GM12878 (cell line): ENCODE results near the gene ADCK1. TPM values are rescaled to one million over a fixed set of nuclear protein-coding genes. Genes with fewer than 3 reads are reported as not detected.

ENCODE experiments used
- ATAC-seq: fragments of 200-7000 bp; cut with Tn5 transposase; 3 replicates; pipeline ENCODE4 v1.9.1; 2020; ENCODE audit warnings: mild to moderate bottlenecking, moderate library complexity
- BruUV-seq: library from RNA; stranded (reverse); fragments of 400-500 nt; replicated peaks from 2 replicates; lab custom pipeline; 2021; lab: Mats Ljungman, UMichigan
- CTCF ChIA-PET: fragments of 300-600 bp; sonication (Branson Sonifier 250); formaldehyde crosslinking; extraction: SDS; loops from one replicate; lab custom pipeline; 2021; ENCODE audit warnings: inconsistent platforms; lab: Yijun Ruan, JAX
- POLR2A ChIA-PET: fragments of 350-600 bp; formaldehyde crosslinking; extraction: SDS; loops from one replicate; lab custom pipeline; 2021; ENCODE audit warnings: inconsistent platforms; lab: Charles Lee
- RAD21 ChIA-PET: fragments of 300-600 bp; sonication (Branson Sonifier 250); formaldehyde crosslinking; loops from one replicate; lab custom pipeline; 2023; ENCODE audit warnings: antibody characterized with exemption; ENCODE audit not compliant: unreplicated experiment; lab: Charles Lee
- SMC1A ChIA-PET: fragments of 300-600 bp; sonication (Branson Sonifier 250); formaldehyde crosslinking; loops from one replicate; lab custom pipeline; 2023; ENCODE audit not compliant: unreplicated experiment, uncharacterized antibody; lab: Charles Lee
- DNase-seq: peaks from one replicate; pipeline ENCODE4 v3.0.0-alpha.2; 2011; ENCODE audit warnings: low read depth, low spot score
- FAIRE-seq: peaks from 3 replicates; lab custom pipeline; 2011; peaks lifted over from hg19 to GRCh38; lab: Jason Lieb, UNC
- H2AFZ ChIP-seq: 2 replicates; pipeline ENCODE4 v1.6.0; 2011; ENCODE audit warnings: low read depth, low read length, control low read depth; ENCODE audit not compliant: control insufficient read depth
- H3K27ac ChIP-seq: 2 replicates; pipeline ENCODE4 v1.5.1; 2011; ENCODE audit warnings: control low read depth; ENCODE audit not compliant: control insufficient read depth, insufficient read depth
- H3K27me3 ChIP-seq, 2 experiments: replicated peaks in 1 of 2; 2 replicates each; pipeline versions ENCODE4 v1.6.0 to v1.6.1; 2011; ENCODE audit warnings: low read length in 1 of 2; ENCODE audit not compliant: control insufficient read depth in 2 of 2, insufficient read depth in 2 of 2
- H3K36me3 ChIP-seq, 2 experiments: 2 replicates each; pipeline ENCODE4 v1.5.1; 2011; ENCODE audit warnings: low read length in 1 of 2; ENCODE audit not compliant: control insufficient read depth in 2 of 2, insufficient read depth in 2 of 2
- H3K4me1 ChIP-seq: 2 replicates; pipeline ENCODE4 v1.6.1; 2011; ENCODE audit warnings: mild to moderate bottlenecking, low read length, moderate library complexity, mixed read lengths; ENCODE audit not compliant: control insufficient read depth, insufficient read depth
- H3K4me2 ChIP-seq: 2 replicates; pipeline ENCODE4 v1.6.0; 2011; ENCODE audit warnings: control low read depth; ENCODE audit not compliant: control insufficient read depth, insufficient read depth
- H3K4me3 ChIP-seq: fragments of 200-600 bp; sonication (generic); 2 replicates; pipeline ENCODE4 v1.5.1; 2016
- H3K79me2 ChIP-seq: 2 replicates; pipeline ENCODE4 v1.6.0; 2011; ENCODE audit warnings: low read length; ENCODE audit not compliant: control insufficient read depth, insufficient read depth
- H3K9ac ChIP-seq: 2 replicates; pipeline ENCODE4 v1.8.0; 2011; ENCODE audit warnings: low read length, control low read depth, mixed read lengths; ENCODE audit not compliant: control insufficient read depth, insufficient read depth
- H3K9me3 ChIP-seq: replicated peaks from 3 replicates; pipeline ENCODE4 v1.5.1; 2011; ENCODE audit warnings: mild to moderate bottlenecking, low read length; ENCODE audit not compliant: control insufficient read depth, insufficient read depth
- H4K20me1 ChIP-seq: 2 replicates; pipeline ENCODE4 v1.6.0; 2011; ENCODE audit not compliant: control insufficient read depth, insufficient read depth
- HCFC1 ChIP-seq: fragments of 150-350 bp; IDR thresholded peaks from 2 replicates; pipeline ENCODE4 v1.6.1; 2014; ENCODE audit warnings: low read length
- HDGF ChIP-seq: fragments of 450-650 bp; IDR thresholded peaks from 2 replicates; pipeline ENCODE4 v1.6.1; 2016; ENCODE audit warnings: antibody characterized with exemption
- JUND ChIP-seq: IDR thresholded peaks from 2 replicates; pipeline ENCODE4 v1.6.1; 2012; ENCODE audit warnings: low read depth, mild to moderate bottlenecking, low read length, improper control_type of control experiment, moderate library complexity
- MEF2B ChIP-seq: fragments of 450-650 bp; IDR thresholded peaks from 2 replicates; pipeline ENCODE4 v1.6.1; 2018; ENCODE audit warnings: mild to moderate bottlenecking, moderate library complexity; ENCODE audit not compliant: partially characterized antibody, poor library complexity, severe bottlenecking
- MTA3 ChIP-seq: IDR thresholded peaks from 2 replicates; pipeline ENCODE4 v1.6.1; 2012; ENCODE audit warnings: low read length, inconsistent platforms, borderline replicate concordance
- MYC ChIP-seq: IDR thresholded peaks from 2 replicates; pipeline ENCODE4 v1.6.1; 2011; ENCODE audit warnings: mild to moderate bottlenecking, low read length, moderate library complexity, inconsistent platforms; ENCODE audit not compliant: insufficient read depth, insufficient replicate concordance, insufficient read length, severe bottlenecking
- NR2F1 ChIP-seq: fragments of 450-650 bp; conservative IDR thresholded peaks from 2 replicates; pipeline ENCODE4 v1.6.1; 2017; ENCODE audit warnings: mild to moderate bottlenecking
- RAD21 ChIP-seq: IDR thresholded peaks from 2 replicates; pipeline ENCODE4 v1.6.1; 2011; ENCODE audit warnings: mild to moderate bottlenecking, low read depth, low read length, moderate library complexity; ENCODE audit not compliant: insufficient read depth
- RFX5 ChIP-seq: IDR thresholded peaks from 2 replicates; pipeline ENCODE4 v1.6.1; 2011; ENCODE audit warnings: low read depth, low read length, improper control_type of control experiment
- SMARCA5 ChIP-seq: fragments of 450-650 bp; IDR thresholded peaks from 2 replicates; pipeline ENCODE4 v1.6.1; 2017; ENCODE audit warnings: mild to moderate bottlenecking
- TCF3 ChIP-seq: IDR thresholded peaks from 2 replicates; pipeline ENCODE4 v1.6.1; 2012; ENCODE audit warnings: low read depth, mild to moderate bottlenecking, low read length, borderline replicate concordance; ENCODE audit not compliant: insufficient read depth
- WRNIP1 ChIP-seq: IDR thresholded peaks from 2 replicates; pipeline ENCODE4 v1.6.1; 2011; ENCODE audit warnings: low read depth, low read length, improper control_type of control experiment, borderline replicate concordance
- YY1 ChIP-seq: IDR thresholded peaks from 2 replicates; pipeline ENCODE4 v1.6.1; 2011; ENCODE audit warnings: low read depth, mild to moderate bottlenecking, low read length
- ZNF207 ChIP-seq: fragments of 450-650 bp; IDR thresholded peaks from 2 replicates; pipeline ENCODE4 v1.6.1; 2014; ENCODE audit warnings: antibody characterized with exemption, mild to moderate bottlenecking, borderline replicate concordance
- ZNF217 ChIP-seq: fragments of 450-650 bp; IDR thresholded peaks from 2 replicates; pipeline ENCODE4 v1.6.1; 2017; ENCODE audit warnings: antibody characterized with exemption, mild to moderate bottlenecking
- ZNF274 ChIP-seq: IDR thresholded peaks from one replicate; pipeline ENCODE4 v1.8.0; 2011; ENCODE audit not compliant: insufficient read length, insufficient read depth
- ZSCAN29 ChIP-seq: fragments of 450-650 bp; IDR thresholded peaks from 2 replicates; pipeline ENCODE4 v1.6.1; 2017; ENCODE audit warnings: mild to moderate bottlenecking, moderate library complexity
- WGBS: methylation state at CpG from one replicate; pipeline ENCODE4 v1.1.6; 2016; ENCODE audit warnings: low lambda C conversion rate; ENCODE audit not compliant: insufficient replicate concordance, insufficient coverage; ENCODE audit errors: missing lambda C conversion rate; 5-methylcytosine and 5-hydroxymethylcytosine counted together
- in situ Hi-C: fragments of 300-500 bp; cut with MboI; formaldehyde crosslinking; loops from 9 replicates; pipeline ENCODE4 v1.14.3; 2018; ENCODE audit warnings: mixed read lengths
- intact Hi-C: fragments of 100-400 bp; cut with micrococcal nuclease; formaldehyde crosslinking; loops from one replicate; pipeline ENCODE4 v1.14.2; 2022; ENCODE audit not compliant: unreplicated experiment
- polyA plus RNA-seq, 11 experiments: library from polyadenylated mRNA; depleted of rRNA in 4 of 11; unstranded in 6 of 11; stranded (reverse) in 5 of 11; fragments of >200 nt; fragmentation: Nextera tagmentation in 4 of 11; fragmentation: Illumina TruSeq in 1 of 11; extraction: Ambion mirVana in 4 of 11; extraction: Trizol in 1 of 11; gene quantifications; 1 replicate in 1 of 11; 2 replicates in 10 of 11; pipeline versions ENCODE4 v1.2.1 to v1.2.3, GENCODE V29; 2011 to 2016; ENCODE audit warnings: inconsistent platforms in 2 of 11, missing spikeins in 2 of 11, low read depth in 1 of 11
- total RNA-seq, 4 experiments: library from RNA; depleted of rRNA in 3 of 4; stranded (reverse); fragments of >200 nt in 3 of 4; fragmentation: Illumina TruSeq in 1 of 4; extraction: Trizol in 1 of 4; gene quantifications; 2 replicates each; pipeline versions ENCODE4 v1.2.1 to v1.2.3, GENCODE V29; 2013 to 2021
- TF ChIP-seq, protein P1 (sequence below): IDR thresholded peaks from 2 replicates; pipeline ENCODE4 v1.6.1; 2011; ENCODE audit warnings: mild to moderate bottlenecking, low read depth, low read length, moderate library complexity; ENCODE audit not compliant: insufficient replicate concordance
- TF ChIP-seq, protein P2 (sequence below): IDR thresholded peaks from 2 replicates; pipeline ENCODE4 v1.6.1; 2012; ENCODE audit warnings: low read depth, low read length, improper control_type of control experiment
- TF ChIP-seq, protein P3 (sequence below): fragments of 450-650 bp; IDR thresholded peaks from 2 replicates; pipeline ENCODE4 v1.6.1; 2016; ENCODE audit warnings: mild to moderate bottlenecking
- TF ChIP-seq, protein P4 (sequence below): fragments of 450-650 bp; IDR thresholded peaks from 2 replicates; pipeline ENCODE4 v1.6.1; 2017; ENCODE audit warnings: borderline replicate concordance

Gene ADCK1
- total and polyA plus RNA-seq, 10 of the 15 experiments (the other 5 are each of a cell fraction or from before 2014, with no cell fraction given) = 3.3 to 8.5 (median 5.1) TPM

DNA sequence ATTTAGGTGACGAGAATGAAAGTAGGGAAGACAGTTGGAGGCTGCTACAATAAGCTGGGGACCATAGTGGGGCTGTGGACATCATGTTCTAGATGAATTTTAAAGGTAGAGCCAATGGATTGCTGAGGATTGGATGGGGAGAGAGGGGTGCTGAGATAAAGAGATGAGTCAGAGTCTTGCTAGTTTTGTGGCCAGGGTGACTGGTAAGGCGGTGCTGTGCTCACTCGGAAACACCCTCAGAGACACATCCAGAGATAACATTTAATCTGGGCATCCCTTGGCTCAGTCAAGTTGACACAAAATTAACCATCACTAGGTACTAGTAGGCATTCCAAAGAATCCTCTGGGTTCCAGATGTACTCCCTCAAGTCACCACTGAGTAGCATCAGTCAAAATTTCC, 170.7 kb downstream of the ADCK1 start (continued):
- TF ChIP-seq ZNF217 (no peak), RAD21 (no peak), MTA3 (no peak), MEF2B (no peak), YY1 (no peak)

DNA sequence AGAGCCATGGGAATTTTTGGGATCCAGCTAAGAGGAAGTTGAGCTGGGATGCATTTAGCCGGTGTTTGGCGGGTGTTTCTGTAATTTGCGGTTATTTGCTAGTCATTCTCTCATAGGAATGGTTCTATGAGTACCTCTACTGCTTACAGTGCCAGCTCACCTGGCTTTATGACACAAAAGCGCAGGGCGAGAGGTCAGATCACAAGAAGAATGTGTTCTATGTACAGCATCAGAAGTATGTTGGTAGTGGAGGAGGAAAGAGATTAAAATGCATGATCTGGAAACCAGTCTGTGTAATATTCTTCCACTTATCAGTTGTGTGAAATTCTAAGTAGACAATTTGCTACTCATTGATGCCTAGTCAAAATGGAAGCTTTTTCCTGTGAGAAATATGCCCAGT, 173.3 kb downstream of the ADCK1 start:
- Histone ChIP-seq H3K27ac (no peak overlapping the region), H3K4me2 (no peak overlapping the region), H3K9ac (no peak overlapping the region), H2AFZ (no peak overlapping the region), H3K4me1 (no peaks in the 10 kb centered on the region), H4K20me1 (no peaks in the 10 kb centered on the region), H3K9me3 (no peaks in the 10 kb centered on the region), H3K27me3 (no peaks in the 10 kb centered on the region; a peak in 1 of 4 replicates), H3K4me3 (no peak overlapping the region), H3K79me2 (no peaks in the 10 kb centered on the region), H3K36me3 (no peaks in the 10 kb centered on the region)
- RAD21 ChIA-PET = no interaction called here
- no peak for ATAC-seq
- CTCF ChIA-PET = no interaction called here
- in situ Hi-C loops (no loop called here), intact Hi-C loops (no loop called here)
- DNase-seq = no peak
- SMC1A ChIA-PET = interaction anchor here (1.0 to 1.6 kb wide), 2 partner anchors 10 to 112 kb away, joined by 3 read pairs; no protein-coding TSS in a partner anchor
- BruUV-seq = no TSS peak
- POLR2A ChIA-PET = no interaction called here
- 61% methylated on average over 5 of the region's 5 CpGs for WGBS
- no peak for FAIRE-seq
- TF ChIP-seq, protein P1, sequence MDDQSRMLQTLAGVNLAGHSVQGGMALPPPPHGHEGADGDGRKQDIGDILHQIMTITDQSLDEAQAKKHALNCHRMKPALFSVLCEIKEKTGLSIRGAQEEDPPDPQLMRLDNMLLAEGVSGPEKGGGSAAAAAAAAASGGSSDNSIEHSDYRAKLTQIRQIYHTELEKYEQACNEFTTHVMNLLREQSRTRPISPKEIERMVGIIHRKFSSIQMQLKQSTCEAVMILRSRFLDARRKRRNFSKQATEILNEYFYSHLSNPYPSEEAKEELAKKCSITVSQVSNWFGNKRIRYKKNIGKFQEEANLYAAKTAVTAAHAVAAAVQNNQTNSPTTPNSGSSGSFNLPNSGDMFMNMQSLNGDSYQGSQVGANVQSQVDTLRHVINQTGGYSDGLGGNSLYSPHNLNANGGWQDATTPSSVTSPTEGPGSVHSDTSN = no peak
- no peak for TF ChIP-seq WRNIP1
- no peak for TF ChIP-seq HCFC1
- TF ChIP-seq SMARCA5 = no peak
- TF ChIP-seq ZSCAN29 = no peak
- no peak for TF ChIP-seq HDGF
- TF ChIP-seq ZNF207 = no peak
- TF ChIP-seq RFX5 = no peak
- no peak for TF ChIP-seq MYC
- no peak for TF ChIP-seq NR2F1
- TF ChIP-seq, protein P2, sequence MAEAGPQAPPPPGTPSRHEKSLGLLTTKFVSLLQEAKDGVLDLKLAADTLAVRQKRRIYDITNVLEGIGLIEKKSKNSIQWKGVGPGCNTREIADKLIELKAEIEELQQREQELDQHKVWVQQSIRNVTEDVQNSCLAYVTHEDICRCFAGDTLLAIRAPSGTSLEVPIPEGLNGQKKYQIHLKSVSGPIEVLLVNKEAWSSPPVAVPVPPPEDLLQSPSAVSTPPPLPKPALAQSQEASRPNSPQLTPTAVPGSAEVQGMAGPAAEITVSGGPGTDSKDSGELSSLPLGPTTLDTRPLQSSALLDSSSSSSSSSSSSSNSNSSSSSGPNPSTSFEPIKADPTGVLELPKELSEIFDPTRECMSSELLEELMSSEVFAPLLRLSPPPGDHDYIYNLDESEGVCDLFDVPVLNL = no peak
- TF ChIP-seq TCF3 = no peak
- TF ChIP-seq, protein P3, sequence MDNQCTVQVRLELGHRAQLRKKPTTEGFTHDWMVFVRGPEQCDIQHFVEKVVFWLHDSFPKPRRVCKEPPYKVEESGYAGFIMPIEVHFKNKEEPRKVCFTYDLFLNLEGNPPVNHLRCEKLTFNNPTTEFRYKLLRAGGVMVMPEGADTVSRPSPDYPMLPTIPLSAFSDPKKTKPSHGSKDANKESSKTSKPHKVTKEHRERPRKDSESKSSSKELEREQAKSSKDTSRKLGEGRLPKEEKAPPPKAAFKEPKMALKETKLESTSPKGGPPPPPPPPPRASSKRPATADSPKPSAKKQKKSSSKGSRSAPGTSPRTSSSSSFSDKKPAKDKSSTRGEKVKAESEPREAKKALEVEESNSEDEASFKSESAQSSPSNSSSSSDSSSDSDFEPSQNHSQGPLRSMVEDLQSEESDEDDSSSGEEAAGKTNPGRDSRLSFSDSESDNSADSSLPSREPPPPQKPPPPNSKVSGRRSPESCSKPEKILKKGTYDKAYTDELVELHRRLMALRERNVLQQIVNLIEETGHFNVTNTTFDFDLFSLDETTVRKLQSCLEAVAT = no peak
- TF ChIP-seq JUND = no peak
- no peak for TF ChIP-seq ZNF274
- TF ChIP-seq, protein P4, sequence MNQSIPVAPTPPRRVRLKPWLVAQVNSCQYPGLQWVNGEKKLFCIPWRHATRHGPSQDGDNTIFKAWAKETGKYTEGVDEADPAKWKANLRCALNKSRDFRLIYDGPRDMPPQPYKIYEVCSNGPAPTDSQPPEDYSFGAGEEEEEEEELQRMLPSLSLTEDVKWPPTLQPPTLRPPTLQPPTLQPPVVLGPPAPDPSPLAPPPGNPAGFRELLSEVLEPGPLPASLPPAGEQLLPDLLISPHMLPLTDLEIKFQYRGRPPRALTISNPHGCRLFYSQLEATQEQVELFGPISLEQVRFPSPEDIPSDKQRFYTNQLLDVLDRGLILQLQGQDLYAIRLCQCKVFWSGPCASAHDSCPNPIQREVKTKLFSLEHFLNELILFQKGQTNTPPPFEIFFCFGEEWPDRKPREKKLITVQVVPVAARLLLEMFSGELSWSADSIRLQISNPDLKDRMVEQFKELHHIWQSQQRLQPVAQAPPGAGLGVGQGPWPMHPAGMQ = no peak
